HL-60/S4 treated with phorbol 12-myristate 13-acetate at 8.2 ng/mL for 4 days and 3 days (cell line): ENCODE measurements around the gene SLC7A10.
"Not testable (repeated sequence)": the region's sequence is repeated elsewhere in the genome, so short reads cannot be mapped to it uniquely, and the experiment has no call there.

Experiments used
- in situ Hi-C: fragments of 300-500 bp; cut with MboI; formaldehyde crosslinking; loops from 2 replicates; pipeline ENCODE4 v1.15.0; 2022; ENCODE audit warnings: low sequenced_read_pairs

SLC7A10 gene

DNA sequence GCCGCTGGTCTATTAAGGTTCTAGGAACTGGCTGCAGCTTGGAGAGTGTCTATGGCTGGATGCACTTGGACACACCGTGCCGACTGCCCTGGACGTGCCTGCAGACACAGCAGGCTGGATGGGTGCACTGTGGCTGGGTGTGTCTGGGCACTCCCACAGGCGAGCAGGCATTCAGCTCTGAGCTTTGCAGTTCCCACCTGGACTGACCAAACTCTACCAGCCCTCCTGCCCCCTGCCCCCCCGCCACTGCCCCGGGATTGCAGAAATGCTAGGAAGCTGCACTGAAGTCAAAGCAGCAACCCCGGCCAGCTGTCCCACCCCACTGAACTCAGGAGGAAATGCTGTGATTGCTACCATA, 38.5 kb downstream of the SLC7A10 start:
- in situ Hi-C loops, result no loop called here

DNA sequence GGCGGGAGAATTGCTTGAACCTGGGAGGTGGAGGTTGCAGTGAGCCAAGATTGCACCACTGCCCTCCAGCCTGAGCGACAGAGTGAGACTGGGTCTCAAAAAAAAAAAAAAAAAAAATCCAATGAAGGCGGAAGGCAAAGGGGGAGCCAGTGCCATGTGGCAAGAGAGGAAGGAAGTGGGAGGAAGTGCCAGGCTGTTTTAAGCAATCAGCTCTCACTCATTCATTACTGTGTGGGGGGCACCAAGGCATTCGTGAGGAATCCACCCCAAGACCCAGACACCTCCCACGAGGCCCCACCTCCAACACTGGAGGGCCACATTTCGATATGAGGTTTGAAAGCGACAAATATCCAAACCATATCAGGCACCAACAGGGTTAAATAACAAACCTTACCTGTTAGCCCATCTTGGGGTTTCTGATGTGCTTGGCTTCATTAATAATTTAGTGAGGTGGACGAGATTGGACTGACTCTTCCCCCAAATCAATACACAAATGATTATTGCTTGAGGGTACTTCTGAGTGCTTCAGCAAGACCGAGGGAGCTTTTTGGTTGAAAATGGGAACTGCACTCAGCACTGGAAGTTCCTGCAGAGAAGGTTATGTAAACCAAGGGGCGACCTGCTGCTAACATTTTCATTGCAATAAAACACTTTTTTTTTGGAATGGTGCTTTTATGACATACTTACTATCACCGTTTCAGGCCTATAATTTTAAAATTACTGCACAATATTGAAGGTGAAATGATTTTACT, 39.0 kb downstream of the SLC7A10 start:
- in situ Hi-C loops, result no loop called here

DNA sequence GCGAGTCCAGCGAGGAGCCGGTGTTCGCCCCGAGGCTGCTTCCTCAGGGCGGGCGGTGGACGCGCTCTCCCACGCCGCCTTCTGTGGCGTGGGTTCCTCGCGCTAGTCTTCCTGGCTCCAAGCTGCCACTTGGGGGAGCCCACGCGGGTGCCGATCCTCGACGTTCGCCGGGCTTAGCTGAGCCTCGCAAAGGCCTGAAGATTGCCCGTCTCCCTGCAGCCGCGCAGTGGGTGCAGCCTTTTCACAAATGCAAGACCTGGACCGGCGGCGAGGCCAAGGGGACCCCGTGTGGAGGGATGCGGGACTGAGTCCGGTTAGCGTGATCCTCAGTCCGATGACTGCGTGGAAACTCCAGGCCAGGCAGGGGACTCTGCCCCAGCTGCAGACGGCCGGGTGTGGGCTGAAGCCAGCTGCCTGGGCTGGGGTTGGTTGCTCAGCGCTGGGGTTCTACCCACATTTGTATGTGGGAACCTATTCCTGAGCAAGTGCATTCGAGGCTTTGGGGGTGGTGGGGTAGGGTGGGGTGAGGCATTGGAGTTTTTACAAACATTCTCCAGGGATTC, 48.2 kb downstream of the SLC7A10 start:
- in situ Hi-C loops, result no loop called here

DNA sequence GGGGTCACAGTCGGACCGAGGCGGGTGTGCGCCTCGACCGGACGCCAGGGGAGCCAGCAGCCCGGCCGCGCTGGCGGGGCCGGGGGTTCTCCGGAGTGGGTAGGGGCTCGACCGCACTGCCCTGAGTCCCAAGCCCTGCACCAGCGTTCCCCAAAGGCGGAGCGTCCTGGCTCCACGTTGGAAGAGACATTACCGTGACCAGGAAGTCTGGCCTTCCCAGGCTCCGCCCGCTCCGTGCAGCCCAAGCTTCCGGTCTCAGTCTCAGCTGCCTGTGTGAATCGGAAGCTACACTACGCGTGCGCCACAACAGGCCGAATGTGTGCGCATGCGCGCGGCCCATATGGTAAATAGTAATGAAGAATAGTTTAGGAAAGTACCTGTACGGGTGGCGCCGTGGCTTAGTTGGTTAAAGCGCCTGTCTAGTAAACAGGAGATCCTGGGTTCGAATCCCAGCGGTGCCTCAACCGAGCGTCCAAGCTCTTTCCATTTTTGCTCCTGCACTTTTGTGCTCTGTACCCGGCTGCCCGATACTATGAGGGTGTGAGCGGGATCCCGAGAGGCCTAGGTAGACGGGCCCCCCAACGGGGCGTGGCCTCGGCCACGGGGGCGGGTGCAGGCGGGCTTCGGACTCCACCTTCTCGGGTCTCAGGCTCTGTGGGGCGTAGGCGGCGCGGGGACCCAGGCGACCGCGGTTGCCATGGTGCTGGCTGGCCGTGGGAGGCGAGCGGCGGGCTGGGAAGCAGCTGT, 48.8 kb downstream of the SLC7A10 start:
- in situ Hi-C loops, result no loop called here

DNA sequence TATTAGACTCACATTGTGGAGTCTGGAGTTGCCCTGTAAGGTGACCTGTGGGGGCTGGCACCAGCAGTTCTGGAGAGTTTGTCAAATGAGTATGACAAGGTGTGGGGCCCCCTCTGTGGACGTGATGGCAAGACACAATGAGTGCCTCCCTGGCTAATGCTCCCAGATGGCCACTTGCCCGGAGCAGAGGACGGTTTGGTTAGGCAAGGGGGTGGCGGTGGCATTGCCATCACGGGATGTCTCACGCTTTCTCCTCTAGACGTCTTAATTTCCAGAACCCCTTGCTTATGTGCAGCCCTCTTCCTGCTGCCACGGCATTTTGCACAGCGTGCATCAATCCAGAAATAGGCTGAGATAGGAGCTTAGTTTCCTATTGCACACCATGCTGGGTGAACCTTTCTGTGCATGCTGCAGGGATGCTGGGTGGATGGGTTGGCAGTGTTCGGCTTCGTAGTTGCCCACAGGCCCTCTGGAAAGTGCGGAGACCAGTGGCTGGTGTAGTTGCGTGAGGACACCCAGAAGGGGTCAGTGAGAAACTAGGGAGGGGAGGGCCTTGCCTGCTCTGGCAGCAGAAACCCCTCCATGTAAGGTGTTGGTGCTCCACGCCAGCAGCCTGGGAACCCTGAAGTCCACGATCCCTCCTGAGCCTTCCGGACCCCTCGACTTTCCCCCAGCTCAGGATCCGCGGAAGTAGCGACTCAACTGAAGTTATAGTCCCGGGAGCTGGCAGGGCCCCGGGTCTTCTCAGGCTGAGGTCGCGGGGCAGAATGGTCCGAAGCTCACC, 49.6 kb downstream of the SLC7A10 start:
- in situ Hi-C loops, result no loop called here

DNA sequence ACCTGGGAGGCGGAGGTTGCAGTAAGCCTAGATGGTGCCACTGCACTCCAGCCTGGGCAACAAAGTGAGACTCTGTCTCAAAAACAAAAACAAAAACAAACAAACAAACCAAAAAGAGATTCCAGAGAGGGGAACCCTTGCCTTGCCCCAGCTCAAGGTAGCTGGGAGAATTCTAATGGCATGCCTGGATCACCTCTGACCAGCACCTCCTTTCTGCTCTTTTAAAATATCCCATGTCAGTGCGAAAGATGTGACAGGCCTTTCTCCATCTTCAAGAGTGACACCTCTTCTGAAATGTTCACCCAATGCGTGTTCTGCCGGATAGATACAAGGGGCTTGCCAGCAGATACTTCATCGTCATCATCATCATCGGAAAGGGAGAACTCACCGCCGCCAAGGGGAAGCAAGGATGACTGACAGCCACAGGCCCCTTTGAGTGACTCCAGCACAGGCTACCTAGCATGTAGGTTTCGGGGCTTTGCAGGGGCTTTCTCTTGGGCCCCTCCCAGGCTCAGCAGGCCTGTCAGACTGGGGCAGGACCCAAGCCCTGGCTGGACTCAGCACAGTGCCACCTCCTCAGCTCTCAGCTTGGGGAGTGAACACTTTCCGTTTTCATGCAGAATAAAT, 50.4 kb downstream of the SLC7A10 start:
- in situ Hi-C loops, result no loop called here

DNA sequence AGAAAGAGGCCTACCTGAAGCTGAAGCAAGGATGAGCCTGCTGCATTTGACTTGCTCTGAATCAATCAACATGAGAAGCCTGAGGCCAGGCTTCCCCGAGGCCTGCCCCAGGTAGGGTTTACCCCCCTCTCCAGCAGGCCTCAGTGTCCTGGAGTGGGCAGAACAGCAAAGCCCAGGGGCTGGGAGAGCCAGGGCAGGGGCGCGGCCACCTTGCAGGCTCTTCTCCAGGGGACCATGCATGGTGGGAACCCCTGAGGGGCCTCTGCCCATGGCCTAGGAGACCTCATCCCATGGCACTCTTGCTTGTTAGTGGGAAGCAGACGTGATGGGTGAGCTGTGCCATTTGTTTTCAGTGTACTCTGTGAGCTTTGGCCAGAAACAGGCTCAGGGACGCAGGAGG, 51.5 kb downstream of the SLC7A10 start:
- in situ Hi-C loops, result no loop called here

DNA sequence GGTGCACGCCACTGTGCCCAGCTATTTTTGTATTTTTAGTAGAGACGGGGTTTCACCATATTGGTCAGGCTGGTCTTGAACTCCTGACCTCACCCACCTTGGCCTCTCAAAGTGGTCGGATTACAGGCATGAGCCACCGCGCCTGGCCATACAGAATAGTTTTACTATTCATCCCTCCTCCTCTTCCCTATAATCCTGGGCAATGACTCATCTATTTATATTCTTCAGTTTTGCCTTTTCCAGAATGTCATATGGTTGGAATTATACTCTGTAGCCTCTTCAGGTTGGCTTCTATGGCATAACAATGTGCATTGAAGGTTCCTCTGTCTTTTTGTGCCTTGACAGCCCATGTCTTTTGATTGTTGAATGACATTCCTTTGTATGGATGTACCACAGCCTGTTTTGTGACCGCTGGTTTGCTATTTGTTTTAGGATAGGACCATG, 53.7 kb downstream of the SLC7A10 start:
- in situ Hi-C loops, result no loop called here

DNA sequence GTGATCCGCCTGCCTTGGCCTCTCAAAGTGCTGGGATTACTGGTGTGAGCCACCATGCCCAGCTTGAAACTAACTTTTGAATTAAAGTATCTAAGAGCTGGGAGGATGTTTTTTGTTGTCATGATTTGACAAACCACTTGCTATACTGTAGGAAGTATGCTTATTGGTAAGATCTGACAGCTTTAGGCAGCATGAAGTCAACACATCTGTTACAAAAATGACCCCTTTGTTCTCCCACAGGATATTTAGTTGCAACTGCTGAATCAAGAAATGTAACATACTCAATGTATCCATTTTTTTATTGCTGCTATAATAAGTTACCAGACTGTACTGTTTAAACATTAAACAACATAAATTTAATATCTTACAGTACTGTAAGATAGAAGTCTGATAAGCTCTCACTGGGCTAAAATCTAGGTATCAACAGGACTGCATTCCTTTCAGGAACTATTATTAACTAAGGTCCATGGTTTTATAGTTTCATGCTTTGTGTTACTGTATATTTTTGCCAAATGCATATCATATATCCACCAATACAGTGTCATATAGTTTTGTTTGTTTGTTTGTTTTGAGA, 54.3 kb downstream of the SLC7A10 start:
- in situ Hi-C loops, result no loop called here

DNA sequence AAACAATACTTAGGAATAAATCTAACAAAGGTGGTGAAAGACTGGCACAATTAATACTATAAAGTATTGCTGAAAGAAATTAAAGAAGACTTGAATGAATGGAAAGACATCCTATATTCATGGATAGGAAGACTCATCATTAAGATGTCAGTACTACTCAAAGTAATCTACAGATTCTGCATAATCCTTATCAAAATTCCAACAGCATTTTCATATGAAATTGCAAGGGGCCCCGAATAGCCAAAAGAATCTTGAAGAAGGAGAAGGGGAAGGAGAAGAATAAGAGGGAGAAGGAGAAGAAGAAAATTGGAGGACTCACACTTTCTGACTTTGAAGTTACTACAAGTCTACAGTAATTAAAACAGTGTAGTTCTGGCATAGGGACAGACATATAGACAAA, 57.1 kb downstream of the SLC7A10 start:
- in situ Hi-C loops, result no loop called here

DNA sequence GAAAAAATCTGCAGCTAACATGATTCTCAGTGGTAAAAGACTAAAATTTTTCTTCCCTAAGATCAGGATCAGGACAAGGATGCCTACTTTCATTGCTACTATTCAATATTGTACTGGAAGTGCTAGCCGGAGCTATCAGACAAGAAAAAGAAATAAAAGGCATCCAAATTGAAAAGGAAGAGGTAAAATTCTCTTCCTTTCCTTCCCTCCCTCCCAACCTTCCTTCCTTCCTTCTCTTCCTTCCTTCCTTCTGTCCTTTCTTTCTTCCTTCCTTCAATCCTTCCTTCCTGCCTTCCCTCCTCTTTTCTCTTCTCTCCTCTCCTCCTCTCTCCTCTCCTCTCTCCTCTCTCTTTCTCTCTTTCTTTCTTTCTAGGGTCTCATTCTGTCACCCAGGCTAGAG, 58.2 kb downstream of the SLC7A10 start:
- in situ Hi-C loops, result no loop called here

DNA sequence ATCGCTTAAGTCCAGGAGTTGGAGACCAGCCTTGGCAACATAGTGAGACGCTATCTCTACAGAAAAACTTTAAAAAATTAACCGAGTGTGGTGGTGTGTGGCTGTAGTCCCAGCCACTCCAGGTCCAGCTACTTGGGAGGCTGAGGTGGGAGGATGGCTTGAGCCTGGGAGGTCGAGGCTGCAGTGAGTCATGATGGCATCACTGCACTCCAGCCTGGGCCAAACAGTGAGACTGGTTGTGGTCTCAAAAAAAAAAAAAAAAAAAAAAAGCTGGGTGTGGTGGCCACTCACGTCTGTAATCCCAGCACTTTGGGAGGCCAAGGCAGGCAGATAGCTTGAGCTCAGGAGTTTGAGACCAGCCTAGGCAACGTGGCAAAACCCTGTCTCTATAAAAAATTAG, 59.6 kb downstream of the SLC7A10 start:
- in situ Hi-C loops, result not testable (repeated sequence)

DNA sequence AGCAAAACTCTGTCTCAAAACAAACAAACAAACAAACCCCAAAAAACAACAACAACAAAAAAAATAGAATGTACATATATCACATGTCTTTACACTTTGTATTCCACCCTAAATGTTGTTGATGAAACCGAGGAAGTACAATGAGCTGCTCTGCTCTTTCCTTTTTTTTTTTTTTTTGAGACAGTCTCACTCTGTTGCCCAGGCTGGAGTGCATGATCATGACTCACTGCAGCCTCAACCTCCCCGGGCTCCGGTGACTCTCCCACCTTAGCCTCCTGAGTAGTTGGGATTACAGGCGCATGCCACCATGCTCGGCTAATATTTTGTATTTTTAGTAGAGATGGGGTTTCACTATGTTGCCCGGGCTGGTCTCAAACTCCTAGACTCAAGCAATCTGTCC, 62.2 kb downstream of the SLC7A10 start:
- in situ Hi-C loops, result no loop called here

DNA sequence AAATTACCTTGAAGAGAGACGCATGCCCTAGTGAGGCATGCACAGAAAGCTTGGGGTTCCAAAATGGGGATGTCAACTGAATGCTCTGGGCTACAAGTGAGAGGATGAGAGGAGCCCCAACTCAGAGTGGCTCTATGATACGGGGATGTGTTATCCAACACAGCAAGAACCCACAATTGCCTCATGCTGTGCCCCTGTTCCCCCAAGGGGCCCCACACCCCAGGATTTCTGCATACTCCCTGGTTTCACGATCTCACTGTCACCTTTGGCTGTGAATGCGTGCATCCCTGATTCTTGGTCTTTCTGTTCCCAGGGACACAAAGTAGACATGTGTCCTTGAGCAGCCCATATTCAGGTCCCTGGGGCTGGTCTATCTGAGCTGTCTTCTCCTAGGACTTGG, 64.4 kb downstream of the SLC7A10 start:
- in situ Hi-C loops, result no loop called here

DNA sequence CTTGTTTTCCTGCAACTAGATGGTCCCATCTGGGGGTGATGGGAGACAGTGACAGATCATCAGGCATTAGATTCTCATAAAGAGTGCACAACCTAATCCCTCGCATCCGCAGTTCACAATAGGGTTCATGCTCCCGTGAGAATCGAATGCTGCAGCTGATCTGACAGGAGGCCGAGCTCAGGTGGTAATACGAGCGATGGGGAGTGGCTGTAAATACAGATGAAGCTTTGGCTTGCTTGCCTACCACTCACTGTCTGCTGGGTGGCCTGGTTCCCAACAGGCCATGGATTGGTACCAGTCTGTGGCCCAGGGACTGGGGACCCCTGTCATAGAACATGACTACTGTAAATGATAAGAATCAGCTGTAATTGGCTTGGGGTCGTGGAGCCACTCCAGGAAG, 65.8 kb downstream of the SLC7A10 start:
- in situ Hi-C loops, result no loop called here

DNA sequence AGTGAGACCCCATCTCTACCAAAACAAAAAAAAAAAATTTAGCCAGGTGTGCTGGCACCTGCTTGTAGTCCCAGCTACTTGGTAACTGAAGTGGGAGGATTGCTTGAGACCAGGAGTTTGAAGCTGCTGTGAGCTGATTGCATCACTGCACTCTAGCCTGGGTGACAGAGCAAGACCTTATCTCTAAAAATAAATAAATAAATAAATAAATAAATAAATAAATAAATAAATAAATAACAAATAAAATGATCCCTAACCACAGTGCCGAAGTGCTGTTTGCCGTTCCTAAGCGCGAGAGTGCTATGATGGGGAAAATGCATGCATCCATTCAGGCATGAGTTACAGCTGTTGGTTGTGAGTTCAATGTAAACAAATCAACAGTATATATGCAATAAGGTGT, 66.5 kb downstream of the SLC7A10 start:
- in situ Hi-C loops, result no loop called here
